Measurements from ENCODE around the gene SFN. TPM values are rescaled to one million over a fixed set of nuclear protein-coding genes. Genes with fewer than 3 reads are reported as not detected.

The SFN gene
- total and polyA plus RNA-seq, 2 of the 13 experiments (the other 11 are each of a cell fraction or from before 2014, with no cell fraction given): 4.3 to 5.6 TPM

DNA sequence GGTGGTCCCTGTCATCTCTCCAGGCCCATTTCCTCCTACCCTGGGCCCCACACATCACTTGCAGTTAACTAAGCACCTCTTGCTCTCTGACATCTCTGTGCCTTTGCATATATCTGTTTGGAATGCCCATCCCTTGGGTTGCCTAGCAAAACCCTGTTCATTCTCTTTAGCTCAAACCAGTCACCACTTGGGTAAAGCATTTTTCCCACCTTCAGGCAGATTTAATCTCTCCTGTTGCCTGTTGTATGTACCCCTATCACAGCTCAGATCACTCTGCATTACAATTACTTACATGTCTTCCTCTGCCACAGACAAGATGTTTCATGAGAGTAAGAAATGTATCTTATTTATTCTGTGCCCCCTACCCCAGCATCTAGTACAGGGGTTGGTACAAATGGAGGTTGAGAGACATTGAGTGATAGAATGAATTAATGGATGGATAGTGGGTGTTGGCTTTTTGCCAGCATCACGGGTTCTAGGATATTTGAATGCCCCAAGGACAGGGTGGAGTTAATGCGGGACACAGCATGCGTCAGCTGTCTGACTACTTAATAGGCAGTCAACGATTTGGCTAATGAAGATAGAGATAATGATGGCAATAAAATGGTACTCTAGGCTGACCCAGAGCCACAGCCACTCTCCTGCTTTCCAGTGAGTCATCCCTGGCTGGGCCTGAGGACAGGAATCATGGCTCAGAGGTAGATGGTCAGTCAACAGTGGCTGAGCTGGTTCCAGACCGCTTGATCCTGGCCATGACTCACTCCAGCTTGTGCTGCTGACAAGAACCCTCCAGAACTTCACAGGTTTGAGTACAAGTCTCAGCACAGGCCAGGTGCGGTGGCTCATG is 44.3 kb downstream of the SFN start (continued):
- TF ChIP-seq, protein P1, sequence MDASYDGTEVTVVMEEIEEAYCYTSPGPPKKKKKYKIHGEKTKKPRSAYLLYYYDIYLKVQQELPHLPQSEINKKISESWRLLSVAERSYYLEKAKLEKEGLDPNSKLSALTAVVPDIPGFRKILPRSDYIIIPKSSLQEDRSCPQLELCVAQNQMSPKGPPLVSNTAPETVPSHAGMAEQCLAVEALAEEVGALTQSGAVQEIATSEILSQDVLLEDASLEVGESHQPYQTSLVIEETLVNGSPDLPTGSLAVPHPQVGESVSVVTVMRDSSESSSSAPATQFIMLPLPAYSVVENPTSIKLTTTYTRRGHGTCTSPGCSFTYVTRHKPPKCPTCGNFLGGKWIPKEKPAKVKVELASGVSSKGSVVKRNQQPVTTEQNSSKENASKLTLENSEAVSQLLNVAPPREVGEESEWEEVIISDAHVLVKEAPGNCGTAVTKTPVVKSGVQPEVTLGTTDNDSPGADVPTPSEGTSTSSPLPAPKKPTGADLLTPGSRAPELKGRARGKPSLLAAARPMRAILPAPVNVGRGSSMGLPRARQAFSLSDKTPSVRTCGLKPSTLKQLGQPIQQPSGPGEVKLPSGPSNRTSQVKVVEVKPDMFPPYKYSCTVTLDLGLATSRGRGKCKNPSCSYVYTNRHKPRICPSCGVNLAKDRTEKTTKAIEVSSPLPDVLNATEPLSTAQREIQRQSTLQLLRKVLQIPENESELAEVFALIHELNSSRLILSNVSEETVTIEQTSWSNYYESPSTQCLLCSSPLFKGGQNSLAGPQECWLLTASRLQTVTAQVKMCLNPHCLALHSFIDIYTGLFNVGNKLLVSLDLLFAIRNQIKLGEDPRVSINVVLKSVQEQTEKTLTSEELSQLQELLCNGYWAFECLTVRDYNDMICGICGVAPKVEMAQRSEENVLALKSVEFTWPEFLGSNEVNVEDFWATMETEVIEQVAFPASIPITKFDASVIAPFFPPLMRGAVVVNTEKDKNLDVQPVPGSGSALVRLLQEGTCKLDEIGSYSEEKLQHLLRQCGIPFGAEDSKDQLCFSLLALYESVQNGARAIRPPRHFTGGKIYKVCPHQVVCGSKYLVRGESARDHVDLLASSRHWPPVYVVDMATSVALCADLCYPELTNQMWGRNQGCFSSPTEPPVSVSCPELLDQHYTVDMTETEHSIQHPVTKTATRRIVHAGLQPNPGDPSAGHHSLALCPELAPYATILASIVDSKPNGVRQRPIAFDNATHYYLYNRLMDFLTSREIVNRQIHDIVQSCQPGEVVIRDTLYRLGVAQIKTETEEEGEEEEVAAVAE (CRISPR knock-in tag; IDR thresholded peaks at IDR 0.05; ENCODE audit: borderline replicate concordance): peak; percentile 40; the same call in 1 of the 2 replicates
- TF ChIP-seq MED1 (CRISPR knock-in tag; IDR thresholded peaks at IDR 0.05): peak; percentile 62
- no peak for TF ChIP-seq NFRKB (IDR thresholded peaks at IDR 0.05)
- TF ChIP-seq NR2F6 (IDR thresholded peaks at IDR 0.05): no peak
- no peak for TF ChIP-seq NR2F6 (CRISPR knock-in tag; IDR thresholded peaks at IDR 0.05)
- no peak for TF ChIP-seq TEAD2 (CRISPR knock-in tag; IDR thresholded peaks at IDR 0.05)
- TF ChIP-seq SP140L (CRISPR knock-in tag; IDR thresholded peaks at IDR 0.05; ENCODE audit: borderline replicate concordance): no peak
- TF ChIP-seq ZBTB1 (CRISPR knock-in tag; IDR thresholded peaks at IDR 0.05; ENCODE audit: borderline replicate concordance): no peak
- no peak for TF ChIP-seq ZNF333 (CRISPR knock-in tag; IDR thresholded peaks at IDR 0.05; ENCODE audit: borderline replicate concordance)
- no peak for TF ChIP-seq ZNF264 (CRISPR knock-in tag; IDR thresholded peaks at IDR 0.05)
- TF ChIP-seq HMG20B (CRISPR knock-in tag; conservative IDR thresholded peaks at IDR 0.05): no peak
- TF ChIP-seq, protein P2, sequence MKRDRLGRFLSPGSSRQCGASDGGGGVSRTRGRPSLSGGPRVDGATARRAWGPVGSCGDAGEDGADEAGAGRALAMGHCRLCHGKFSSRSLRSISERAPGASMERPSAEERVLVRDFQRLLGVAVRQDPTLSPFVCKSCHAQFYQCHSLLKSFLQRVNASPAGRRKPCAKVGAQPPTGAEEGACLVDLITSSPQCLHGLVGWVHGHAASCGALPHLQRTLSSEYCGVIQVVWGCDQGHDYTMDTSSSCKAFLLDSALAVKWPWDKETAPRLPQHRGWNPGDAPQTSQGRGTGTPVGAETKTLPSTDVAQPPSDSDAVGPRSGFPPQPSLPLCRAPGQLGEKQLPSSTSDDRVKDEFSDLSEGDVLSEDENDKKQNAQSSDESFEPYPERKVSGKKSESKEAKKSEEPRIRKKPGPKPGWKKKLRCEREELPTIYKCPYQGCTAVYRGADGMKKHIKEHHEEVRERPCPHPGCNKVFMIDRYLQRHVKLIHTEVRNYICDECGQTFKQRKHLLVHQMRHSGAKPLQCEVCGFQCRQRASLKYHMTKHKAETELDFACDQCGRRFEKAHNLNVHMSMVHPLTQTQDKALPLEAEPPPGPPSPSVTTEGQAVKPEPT (CRISPR knock-in tag; IDR thresholded peaks at IDR 0.05; ENCODE audit: low read depth): no peak
- TF ChIP-seq, protein P3, sequence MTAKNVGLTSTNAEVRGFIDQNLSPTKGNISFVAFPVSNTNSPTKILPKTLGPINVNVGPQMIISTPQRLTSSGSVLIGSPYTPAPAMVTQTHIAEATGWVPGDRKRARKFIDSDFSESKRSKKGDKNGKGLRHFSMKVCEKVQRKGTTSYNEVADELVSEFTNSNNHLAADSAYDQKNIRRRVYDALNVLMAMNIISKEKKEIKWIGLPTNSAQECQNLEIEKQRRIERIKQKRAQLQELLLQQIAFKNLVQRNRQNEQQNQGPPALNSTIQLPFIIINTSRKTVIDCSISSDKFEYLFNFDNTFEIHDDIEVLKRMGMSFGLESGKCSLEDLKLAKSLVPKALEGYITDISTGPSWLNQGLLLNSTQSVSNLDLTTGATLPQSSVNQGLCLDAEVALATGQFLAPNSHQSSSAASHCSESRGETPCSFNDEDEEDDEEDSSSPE (CRISPR knock-in tag; IDR thresholded peaks at IDR 0.05): no peak
- TF ChIP-seq SRY (CRISPR knock-in tag; IDR thresholded peaks at IDR 0.05): no peak
- no peak for TF ChIP-seq YY1 (IDR thresholded peaks at IDR 0.05; ENCODE audit: insufficient read depth, insufficient replicate concordance, low read depth, low read length)
- TF ChIP-seq ARID5B (CRISPR knock-in tag; IDR thresholded peaks at IDR 0.05): peak; percentile 44; the same call in 1 of the 2 replicates

Measured in HepG2 (cell line).